GM21381 (cell line): Measurements from ENCODE around the gene ESF1.

ENCODE experiments used
- ATAC-seq: cut with Tn5 transposase; IDR thresholded peaks from one replicate; pipeline ENCODE4 v1.9.1; 2021; ENCODE audit warnings: mild to moderate bottlenecking, moderate library complexity; ENCODE audit not compliant: unreplicated experiment

ESF1 gene

DNA sequence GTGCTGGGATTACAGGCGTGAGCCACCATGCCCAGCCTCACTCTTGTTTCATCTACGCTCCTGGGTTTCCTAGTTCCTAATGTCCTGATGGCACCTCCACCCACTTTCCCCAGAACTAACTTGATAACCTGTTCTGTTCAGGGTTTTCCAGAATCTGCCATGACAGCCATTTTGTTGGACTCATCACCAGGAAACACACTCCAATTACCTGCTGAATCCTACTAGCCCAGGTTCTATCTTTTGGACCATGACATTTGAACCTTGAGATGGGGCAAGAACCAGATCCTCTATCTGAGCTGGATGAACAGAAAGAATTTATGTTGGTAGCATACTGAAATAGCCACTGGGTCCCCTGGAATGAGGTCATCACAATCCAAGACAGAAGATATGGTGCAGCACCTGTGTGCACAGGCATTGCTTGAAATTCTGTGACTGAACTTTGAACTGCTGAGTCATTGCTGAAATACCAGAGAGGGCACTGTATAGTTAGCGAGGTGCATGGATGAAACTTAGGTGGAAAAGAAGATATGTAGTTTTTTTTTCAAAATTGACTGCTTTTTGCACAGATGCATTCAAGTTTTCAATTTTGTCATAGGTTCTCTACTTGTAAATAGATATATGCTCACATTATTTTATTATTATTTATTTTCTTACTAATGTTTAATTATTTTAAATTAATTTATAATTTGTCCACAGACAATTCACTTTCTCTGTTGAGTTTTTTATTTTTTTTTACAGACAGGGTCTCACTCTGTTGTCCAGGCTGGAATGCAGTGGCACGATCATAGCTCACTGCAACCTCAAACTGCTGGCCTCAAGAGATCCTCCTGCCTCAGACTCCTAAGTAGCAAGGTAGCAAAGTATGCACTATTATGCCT lies 103.2 kb downstream of the ESF1 start:
- ATAC-seq = peak; percentile 63

DNA sequence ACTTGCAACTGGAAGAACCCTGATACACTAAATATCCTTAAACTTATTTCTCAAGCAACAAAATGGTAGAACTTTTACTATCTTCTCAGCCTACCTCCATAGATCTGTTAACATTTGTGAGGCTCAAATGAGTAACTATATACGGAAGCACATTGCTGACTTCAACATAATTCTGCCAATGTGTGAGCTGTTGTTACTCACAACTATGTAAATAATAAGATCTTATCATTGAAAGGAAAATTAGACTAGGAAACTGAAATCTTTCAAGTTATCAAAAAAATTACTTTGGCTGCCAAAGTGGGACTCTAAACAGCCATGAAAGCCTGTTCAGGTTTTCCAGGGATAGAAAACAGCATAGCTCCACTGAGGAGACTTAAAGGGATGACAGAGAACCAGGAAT lies 105.8 kb downstream of the ESF1 start:
- no peak for ATAC-seq

DNA sequence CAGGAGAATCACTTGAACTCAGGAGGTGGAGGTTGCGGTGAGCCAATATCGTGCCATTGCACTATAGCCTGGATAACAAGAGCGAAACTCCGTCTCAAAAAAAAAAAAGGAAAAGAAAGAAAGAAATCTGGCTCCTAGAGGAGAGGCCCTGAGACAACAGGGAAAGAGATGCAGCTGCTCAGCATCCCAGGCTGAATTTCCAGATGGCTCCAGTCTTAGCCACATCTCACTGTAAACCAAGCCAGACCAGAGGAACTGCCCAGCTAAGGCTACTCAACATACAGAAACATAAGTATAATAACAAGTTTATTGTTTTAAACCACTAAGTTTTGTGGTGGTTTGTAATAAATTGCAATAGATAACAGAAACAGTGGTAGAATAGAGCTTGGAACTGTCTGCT lies 107.5 kb downstream of the ESF1 start:
- ATAC-seq = no peak

DNA sequence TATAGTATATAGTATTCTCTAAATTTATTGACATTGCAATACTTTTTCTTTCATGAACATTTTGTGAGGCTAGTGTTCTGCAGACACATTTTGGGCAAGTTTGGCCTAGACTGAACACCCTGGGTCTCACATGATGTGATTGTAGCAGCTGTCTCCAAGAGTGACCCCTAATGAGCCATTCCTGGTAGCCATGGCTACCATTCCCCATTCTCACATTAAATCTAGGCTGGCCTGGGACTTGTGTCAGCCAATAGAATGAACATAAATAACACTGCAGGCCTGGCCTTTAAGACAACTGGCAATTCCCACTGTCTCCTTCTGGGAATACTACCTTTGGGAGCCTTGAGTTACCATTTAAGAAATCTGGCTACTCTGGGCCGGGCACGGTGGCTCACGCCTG lies 108.0 kb downstream of the ESF1 start:
- ATAC-seq = no peak

DNA sequence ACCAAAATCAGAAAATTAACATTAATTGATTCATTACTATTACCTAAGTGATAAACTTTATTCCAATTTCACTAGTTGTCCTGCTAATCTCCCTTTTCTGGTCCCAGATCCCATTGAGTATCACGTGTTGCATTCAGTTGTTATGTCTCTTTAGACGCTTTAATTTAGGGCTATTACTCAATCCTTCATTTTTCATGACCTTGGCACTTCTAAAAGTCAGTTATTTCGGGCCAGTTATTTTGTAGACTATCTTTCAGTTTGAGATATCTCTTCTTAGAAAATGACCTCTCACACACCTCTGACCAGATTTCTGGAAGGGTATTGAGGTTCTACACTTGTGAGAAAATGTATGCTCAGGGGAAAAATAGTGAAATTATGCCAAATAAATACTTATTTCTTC lies 112.0 kb downstream of the ESF1 start:
- no peak for ATAC-seq

DNA sequence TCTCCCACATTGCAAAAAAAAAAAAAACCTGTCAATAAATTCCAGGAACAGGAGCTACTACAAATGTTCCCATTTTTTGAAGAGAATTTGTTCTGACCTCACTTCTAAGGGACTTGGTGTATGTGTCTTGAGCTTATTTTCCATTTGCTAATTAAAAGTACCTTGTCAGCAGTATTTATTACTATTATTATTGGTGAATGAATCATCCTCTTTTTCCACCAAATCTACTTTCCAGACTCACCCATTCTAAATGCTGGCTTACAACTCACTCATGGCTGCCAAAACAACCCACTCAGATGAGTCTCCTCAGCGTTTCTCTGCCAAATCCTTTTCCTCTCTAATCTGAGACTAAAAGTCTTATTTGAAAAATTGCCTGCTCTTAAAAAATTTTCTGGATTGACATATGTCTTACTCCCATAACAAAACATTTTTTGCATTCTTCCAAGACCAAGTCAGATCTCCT lies 112.8 kb downstream of the ESF1 start:
- no peak for ATAC-seq

DNA sequence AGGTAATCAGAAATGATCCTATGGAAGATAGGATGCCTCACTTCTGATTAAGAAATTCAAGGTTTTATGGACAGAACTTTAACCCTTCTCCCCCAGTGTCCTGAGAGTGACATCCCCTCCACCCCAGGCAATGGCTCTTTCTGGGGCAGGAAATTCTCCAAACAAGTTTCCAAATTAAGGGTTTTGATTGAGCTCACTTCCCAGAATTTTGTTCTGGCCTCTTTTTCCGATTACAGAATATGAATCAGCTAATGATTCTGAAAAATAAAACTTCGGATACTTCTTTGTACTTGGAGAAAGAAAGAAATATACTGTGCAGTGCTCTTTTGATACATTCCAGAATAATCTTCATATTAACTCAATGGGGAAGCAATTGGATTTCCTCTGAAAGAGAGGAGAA lies 113.2 kb downstream of the ESF1 start:
- ATAC-seq = no peak

DNA sequence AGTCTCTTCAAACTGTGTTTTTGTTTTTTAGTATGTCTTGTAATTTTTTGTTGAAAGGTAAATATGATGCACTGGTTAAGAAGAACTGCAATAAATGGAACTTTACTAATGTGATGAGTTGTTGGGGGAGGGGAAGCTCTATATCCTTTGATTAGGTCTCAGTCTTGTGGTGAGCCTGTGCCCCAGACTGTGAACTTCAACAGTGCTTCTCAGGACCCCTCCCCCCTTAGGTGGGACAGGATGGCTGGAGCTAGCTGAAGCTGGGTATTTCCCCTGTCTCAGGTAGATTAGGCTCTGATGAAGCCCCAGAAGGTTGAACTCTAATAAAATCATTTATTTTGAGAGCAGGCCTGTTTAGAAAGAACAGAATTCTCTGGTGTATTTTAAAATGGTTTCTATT lies 114.6 kb downstream of the ESF1 start:
- ATAC-seq = no peak

DNA sequence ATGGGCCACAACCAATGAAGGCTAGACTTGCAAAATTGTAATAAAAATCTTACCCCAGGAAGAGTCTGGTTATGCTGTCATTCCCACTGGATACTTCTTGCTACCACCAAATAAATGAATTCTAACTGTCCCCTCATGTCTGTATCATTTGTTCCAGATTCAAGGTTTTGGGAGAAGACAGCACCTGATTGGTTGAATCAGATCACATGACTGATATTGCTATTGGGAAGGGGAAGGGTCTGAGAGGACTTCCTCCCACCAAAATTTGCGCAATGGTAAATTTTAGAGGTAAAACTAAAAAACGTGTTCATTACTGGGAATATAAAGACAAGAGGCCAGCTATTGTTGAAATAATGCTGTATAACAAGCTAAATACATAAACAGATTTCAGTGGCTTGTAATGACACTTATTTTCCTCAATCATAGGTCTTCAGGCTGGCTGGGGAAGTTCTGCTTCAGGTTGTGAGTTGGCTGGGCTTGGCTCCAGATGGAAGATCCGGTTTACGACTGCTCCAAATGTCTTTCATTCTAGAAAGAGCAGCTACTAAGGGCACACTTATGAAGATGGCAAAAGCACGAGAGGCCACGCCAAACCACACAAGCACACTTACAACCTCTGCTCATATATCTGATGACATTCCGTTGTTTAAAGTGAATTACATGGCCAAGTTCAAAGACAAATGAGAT lies 118.9 kb downstream of the ESF1 start:
- ATAC-seq = no peak
